NCI-H2171 treated with DMSO at 0.1 percent for 48 hours (cell line): ENCODE results near the gene PABPC1L.

Source experiments
- DNase-seq: peaks from one replicate; lab custom pipeline; 2025; lab: John Stamatoyannopoulos, UW

Gene PABPC1L

GRCh38 chr20:44942264-44942973 is 32.6 kb downstream of the PABPC1L start:
- no peak for DNase-seq

- DNase-seq = no peak
Measured at GRCh38 chr20:44943828-44944227, 34.0 kb downstream of the PABPC1L start.

- no peak for DNase-seq
Measured at GRCh38 chr20:44945261-44945660, 35.4 kb downstream of the PABPC1L start.

GRCh38 chr20:44946271-44946852 is 36.5 kb downstream of the PABPC1L start:
- no peak for DNase-seq

- DNase-seq = no peak
Measured at GRCh38 chr20:44948107-44948506, 38.2 kb downstream of the PABPC1L start.

- no peak for DNase-seq
Measured at GRCh38 chr20:44948513-44948912, 38.7 kb downstream of the PABPC1L start.

- no peak for DNase-seq
Measured at GRCh38 chr20:44950368-44950767, 40.5 kb downstream of the PABPC1L start.

GRCh38 chr20:44952731-44953130 is 42.9 kb downstream of the PABPC1L start:
- no peak for DNase-seq

GRCh38 chr20:44954211-44954610 is 44.4 kb downstream of the PABPC1L start:
- no peak for DNase-seq

- DNase-seq = no peak
Measured at GRCh38 chr20:44955270-44955669, 45.4 kb downstream of the PABPC1L start.

- DNase-seq = no peak
Measured at GRCh38 chr20:44956410-44956809, 46.5 kb downstream of the PABPC1L start.

GRCh38 chr20:44958276-44958675 is 48.4 kb downstream of the PABPC1L start:
- no peak for DNase-seq

- DNase-seq = no peak
Measured at GRCh38 chr20:44959082-44959637, 49.3 kb downstream of the PABPC1L start.

- peak; percentile 30 for DNase-seq
Measured at GRCh38 chr20:44959638-44960102, 49.8 kb downstream of the PABPC1L start.

- DNase-seq = peak; percentile 97
Measured at GRCh38 chr20:44960103-44960852, 50.4 kb downstream of the PABPC1L start, which contains the start of gene TOMM34. TSS of gene TOMM34 (minus strand) at chr20:44960397. CDS start at chr20:44960333, 64 bp downstream.

GRCh38 chr20:44961011-44961869 is 51.4 kb downstream of the PABPC1L start:
- no peak for DNase-seq

- DNase-seq = no peak
Measured at GRCh38 chr20:44961870-44962267, 52.0 kb downstream of the PABPC1L start.

- no peak for DNase-seq
Measured at GRCh38 chr20:44962483-44962882, 52.6 kb downstream of the PABPC1L start.

- no peak for DNase-seq
Measured at GRCh38 chr20:44963325-44964215, 53.7 kb downstream of the PABPC1L start.

GRCh38 chr20:44965651-44966029 is 55.8 kb downstream of the PABPC1L start:
- DNase-seq = no peak
